HG02885 (cell line): Measurements from ENCODE around the gene TRIM39.
"Not testable (repeated sequence)": the region's sequence is repeated elsewhere in the genome, so short reads cannot be mapped to it uniquely, and the experiment has no call there.

Experiments
- ATAC-seq: cut with Tn5 transposase; IDR thresholded peaks from one replicate; pipeline ENCODE4 v1.9.1; 2021; ENCODE audit warnings: mild to moderate bottlenecking; ENCODE audit not compliant: unreplicated experiment, poor library complexity

Gene TRIM39

GRCh38 chr6:30359276-30359675 lies 32.5 kb downstream of the TRIM39 start:
- ATAC-seq = no peak

GRCh38 chr6:30360139-30360538 lies 33.4 kb downstream of the TRIM39 start:
- no peak for ATAC-seq

GRCh38 chr6:30361661-30362060 lies 34.9 kb downstream of the TRIM39 start:
- no peak for ATAC-seq

GRCh38 chr6:30363459-30363858 lies 36.7 kb downstream of the TRIM39 start:
- ATAC-seq = no peak

- ATAC-seq = no peak
Observed at GRCh38 chr6:30364591-30364990, 37.9 kb downstream of the TRIM39 start.

- not testable (repeated sequence) for ATAC-seq
Observed at GRCh38 chr6:30369280-30369679, 42.6 kb downstream of the TRIM39 start.

- no peak for ATAC-seq
Observed at GRCh38 chr6:30378290-30378937, 51.7 kb downstream of the TRIM39 start.

GRCh38 chr6:30380464-30380863 lies 53.7 kb downstream of the TRIM39 start:
- ATAC-seq = no peak

GRCh38 chr6:30386166-30386565 lies 59.4 kb downstream of the TRIM39 start:
- no peak for ATAC-seq

- ATAC-seq = no peak
Observed at GRCh38 chr6:30391240-30391639, 64.5 kb downstream of the TRIM39 start.
